Right cardiac atrium (tissue), 5 donors: ENCODE measurements around the gene NSD2. TPM values are rescaled to one million over a fixed set of nuclear protein-coding genes. Genes with fewer than 3 reads are reported as not detected.
A peak's percentile ranks its signal among the peaks of the same experiment; 100 is the strongest.
"Not testable (repeated sequence)": the region's sequence is repeated elsewhere in the genome, so short reads cannot be mapped to it uniquely, and the experiment has no call there.

Source experiments
- ATAC-seq, 2 donors: fragments of 200-7000 bp; cut with Tn5 transposase; one replicate each; pipeline versions ENCODE4 v1.8.0 to v1.9.1; 2020; ENCODE audit warnings: moderate library complexity in 2 of 2, mild to moderate bottlenecking in 1 of 2
- DNase-seq, 3 donors: peaks; one replicate each; pipeline ENCODE4 v3.0.0-alpha.2; 2020
- H3K27ac ChIP-seq: one replicate; pipeline ENCODE4 v1.5.1; 2013; ENCODE audit warnings: mild to moderate bottlenecking, low read length, control low read depth, moderate library complexity
- H3K27me3 ChIP-seq: one replicate; pipeline ENCODE4 v1.6.1; 2013; ENCODE audit not compliant: control insufficient read depth, insufficient read depth
- H3K4me1 ChIP-seq: one replicate; pipeline ENCODE4 v1.6.1; 2013; ENCODE audit warnings: low read length; ENCODE audit not compliant: control insufficient read depth, insufficient read depth
- H3K4me3 ChIP-seq: one replicate; pipeline ENCODE4 v1.5.1; 2013; ENCODE audit warnings: low read length, control low read depth
- H3K9me3 ChIP-seq: one replicate; pipeline ENCODE4 v1.6.1; 2013; ENCODE audit warnings: low read length; ENCODE audit not compliant: control insufficient read depth
- WGBS: extraction: QIAGEN DNeasy Blood & Tissue Kit; methylation state at CpG from one replicate; pipeline ENCODE4 v1.1.7; 2013; 5-methylcytosine and 5-hydroxymethylcytosine counted together
- intact Hi-C, 4 donors: fragments of 100-400 bp; cut with DNase I; formaldehyde crosslinking; loops; one replicate each; pipeline versions ENCODE4 v1.11.0 to v1.14.0; 2022 to 2023
- polyA plus RNA-seq: library from polyadenylated mRNA; stranded (reverse); fragments of 200-250 nt; gene quantifications from one replicate; pipeline ENCODE4 v1.2.3, GENCODE V29; 2013
- total RNA-seq, 4 donors: library from RNA; stranded (reverse); fragmentation: NEBNext Ultra II Directional; extraction: Animal tissue kit (Norgen Biotek cat#: 25700); gene quantifications; one replicate each; pipeline ENCODE4 v1.2.1, GENCODE V29; 2021
- donor health status: healthy with polysubstance abuse.
- donor health status: DM: no; HTN: yes; CAD: no.
- donor health status: DM: no; HTN: no; CAD: no.
- donor health status: DM: no; HTN: yes; CAD: no; lungs with severe emphysema.
- donor health status: DM: yes; HTN: yes; CAD: no.

The NSD2 gene
- total and polyA plus RNA-seq, 5 donors, result 10.8 to 52.0 (median 44.6) TPM

GRCh38 chr4:1994938-1995337 lies 123.7 kb downstream of the NSD2 start:
- DNase-seq, result no peak
- Histone ChIP-seq H3K9me3 (no peaks in the 10 kb centered on the region), H3K27ac (no peak overlapping the region), H3K4me3 (no peak overlapping the region), H3K4me1 (no peaks in the 10 kb centered on the region), H3K27me3 (no peaks in the 10 kb centered on the region)
- no peak for ATAC-seq
- 95% methylated on average over 1 of the region's 1 CpG for WGBS
- intact Hi-C loops, result no loop called here

GRCh38 chr4:1996866-1997611 lies 125.8 kb downstream of the NSD2 start:
- ATAC-seq, result no peak
- Histone ChIP-seq H3K27ac (no peak overlapping the region), H3K27me3 (no peaks in the 10 kb centered on the region), H3K4me3 (no peak overlapping the region), H3K9me3 (no peaks in the 10 kb centered on the region), H3K4me1 (no peaks in the 10 kb centered on the region)
- intact Hi-C loops, result no loop called here
- WGBS, result 87% methylated on average over 3 of the region's 3 CpGs
- no peak for DNase-seq

- Histone ChIP-seq H3K27ac (no peak overlapping the region), H3K4me1 (no peaks in the 10 kb centered on the region), H3K4me3 (no peak overlapping the region), H3K9me3 (no peaks in the 10 kb centered on the region), H3K27me3 (no peaks in the 10 kb centered on the region)
- intact Hi-C loops, result no loop called here
- DNase-seq (no peak), ATAC-seq (no peak)
- WGBS, result 96% methylated on average over 4 of the region's 4 CpGs
These were observed 126.5 kb downstream of the NSD2 start for GRCh38 chr4:1997712-1998111.

GRCh38 chr4:1998296-1998695 lies 127.1 kb downstream of the NSD2 start:
- Histone ChIP-seq H3K4me3 (no peak overlapping the region), H3K27me3 (no peaks in the 10 kb centered on the region), H3K27ac (no peak overlapping the region), H3K9me3 (no peaks in the 10 kb centered on the region), H3K4me1 (no peaks in the 10 kb centered on the region)
- whole genome bisulfite sequencing, result 97% methylated on average over 7 of the region's 7 CpGs
- DNase-seq (no peak), ATAC-seq (no peak)
- intact Hi-C loops, result no loop called here

GRCh38 chr4:1999308-1999707 lies 128.1 kb downstream of the NSD2 start:
- H3K4me1 ChIP-seq, H3K27me3 ChIP-seq, DNase-seq, ATAC-seq, H3K4me3 ChIP-seq, H3K9me3 ChIP-seq, intact Hi-C loops, H3K27ac ChIP-seq: not testable (repeated sequence)
- WGBS, result 98% methylated on average over 4 of the region's 4 CpGs

- DNase-seq, H3K4me1 ChIP-seq, H3K27me3 ChIP-seq, H3K27ac ChIP-seq, ATAC-seq, H3K9me3 ChIP-seq, H3K4me3 ChIP-seq, intact Hi-C loops: not testable (repeated sequence)
- 98% methylated on average over 2 of the region's 2 CpGs for WGBS
These were observed 132.2 kb downstream of the NSD2 start for GRCh38 chr4:2003361-2003760.

- ATAC-seq (no peak), DNase-seq (no peak)
- Histone ChIP-seq H3K27me3 (no peaks in the 10 kb centered on the region), H3K9me3 (no peaks in the 10 kb centered on the region), H3K4me1 (peaks cover 8% of the 10 kb centered on the region), H3K4me3 (no peak overlapping the region), H3K27ac (no peak overlapping the region)
- WGBS, result 91% methylated on average over 7 of the region's 7 CpGs
- intact Hi-C loops, result no loop called here
These were observed 135.2 kb downstream of the NSD2 start for GRCh38 chr4:2006367-2006766.

- peaks cover 8% of the 10 kb centered on the region for H3K4me1 ChIP-seq
- H3K9me3 ChIP-seq, result no peaks in the 10 kb centered on the region
- H3K27me3 ChIP-seq, result no peaks in the 10 kb centered on the region
- WGBS, result 87% methylated on average over 15 of the region's 15 CpGs
- no peak for ATAC-seq
- no peak overlapping the region for H3K27ac ChIP-seq
- peak overlapping the region; percentile 44 for H3K4me3 ChIP-seq
- DNase-seq, result no peak
- intact Hi-C loops, result no loop called here
These were observed 135.9 kb downstream of the NSD2 start for GRCh38 chr4:2006956-2007653.

- no peaks in the 10 kb centered on the region for H3K27me3 ChIP-seq
- peaks cover 8% of the 10 kb centered on the region for H3K4me1 ChIP-seq
- ATAC-seq (no peak), DNase-seq (peak in 1 of 3 donors; percentile 57)
- H3K4me3 ChIP-seq, result peak overlapping the region; percentile 44
- H3K27ac ChIP-seq, result no peak overlapping the region
- intact Hi-C loops, result no loop called here
- no peaks in the 10 kb centered on the region for H3K9me3 ChIP-seq
- WGBS, result under 1% methylated on average over 57 of the region's 57 CpGs
These were observed 136.8 kb downstream of the NSD2 start for GRCh38 chr4:2007804-2008670.

- Histone ChIP-seq H3K4me3 (peak overlapping the region; percentile 44), H3K27ac (peak overlapping the region; percentile 86), H3K27me3 (no peaks in the 10 kb centered on the region), H3K9me3 (no peaks in the 10 kb centered on the region), H3K4me1 (peaks cover 8% of the 10 kb centered on the region)
- DNase-seq (no peak), ATAC-seq (peak; percentile 36 to 48)
- WGBS, result under 1% methylated on average over 27 of the region's 27 CpGs
- intact Hi-C loops, result no loop called here
These were observed 137.4 kb downstream of the NSD2 start for GRCh38 chr4:2008671-2008920.
